Anterior cingulate cortex (tissue), 58 donors: ENCODE data around the gene OR52L1.

ENCODE experiments used
- DNase-seq, 58 donors: peaks; one replicate each; lab custom pipeline; 2025; lab: John Stamatoyannopoulos, UW

Gene OR52L1

GRCh38 chr11:5941951-5942350 is 44.8 kb downstream of the OR52L1 start, which contains the start of gene OR56A3:
TSS of gene OR56A3 (plus strand) at chr11:5942251. CDS start at chr11:5947347, 5,096 bp downstream.
- no peak for DNase-seq

- DNase-seq = no peak
Observed at GRCh38 chr11:5940748-5941147, 46.0 kb downstream of the OR52L1 start.

- no peak for DNase-seq
Observed at GRCh38 chr11:5938603-5938965, 48.2 kb downstream of the OR52L1 start.

DNA sequence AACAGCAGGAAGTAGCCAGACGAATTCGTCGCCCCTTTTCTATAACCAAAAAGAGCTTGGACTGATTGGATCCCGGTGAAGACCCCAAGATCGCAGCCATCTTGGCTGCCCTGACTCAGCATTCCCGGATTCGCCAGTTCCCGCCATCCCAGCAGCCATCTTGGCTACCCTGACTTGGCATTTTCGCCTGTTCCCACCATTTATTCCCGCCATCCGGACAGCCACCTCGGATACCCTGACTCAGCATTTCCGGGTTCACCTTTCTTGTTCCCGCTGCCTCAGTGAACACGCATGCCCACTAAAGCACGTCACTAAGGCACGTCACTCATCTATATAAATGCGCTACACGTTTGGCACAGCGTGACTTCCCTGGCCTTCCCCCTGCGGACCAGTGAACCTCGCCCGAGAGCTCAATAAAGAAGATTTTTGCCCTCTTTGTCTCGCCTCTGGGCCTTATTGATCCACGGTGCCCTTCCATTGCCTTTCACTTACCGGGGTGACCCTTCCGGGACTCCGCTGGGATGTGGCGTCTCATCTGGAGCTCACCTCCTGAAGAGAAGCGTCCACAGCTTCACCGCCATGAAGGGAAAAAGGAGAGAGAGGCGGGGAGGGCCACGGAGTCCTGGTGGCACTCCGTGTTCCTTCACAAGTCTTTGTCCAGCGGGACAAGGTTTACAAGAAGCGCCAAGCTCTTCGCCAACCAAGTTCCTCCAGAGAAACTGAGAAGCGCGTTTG is 48.8 kb downstream of the OR52L1 start:
- DNase-seq = no peak
